Stimulated activated CD4-positive, alpha-beta T cell treated with anti-CD3 and anti-CD28 coated beads, Interleukin-1b, Interleukin-23, amount 100 ng/mL, for 1 hour (primary cell): Measurements from ENCODE around the gene HNRNPDL.
"Not testable (repeated sequence)": the region's sequence is repeated elsewhere in the genome, so short reads cannot be mapped to it uniquely, and the experiment has no call there.

Source experiments
- DNase-seq, 2 donors: peaks; one replicate each; pipeline ENCODE4 v3.0.0-alpha.2; 2020; ENCODE audit warnings: low read depth in 2 of 2

The HNRNPDL gene

GRCh38 chr4:82386312-82386711 is 44.0 kb downstream of the HNRNPDL start:
- not testable (repeated sequence) for DNase-seq

GRCh38 chr4:82382751-82383150 is 47.5 kb downstream of the HNRNPDL start:
- no peak for DNase-seq

GRCh38 chr4:82381661-82382296 is 48.5 kb downstream of the HNRNPDL start:
- no peak for DNase-seq

- DNase-seq = no peak
Measured at GRCh38 chr4:82381235-82381634, 49.0 kb downstream of the HNRNPDL start.

GRCh38 chr4:82380831-82381230 is 49.4 kb downstream of the HNRNPDL start:
- no peak for DNase-seq

GRCh38 chr4:82380344-82380743 is 49.9 kb downstream of the HNRNPDL start:
- DNase-seq = no peak

GRCh38 chr4:82376109-82376508 is 54.2 kb downstream of the HNRNPDL start:
- DNase-seq = no peak

- peak; percentile 74 for DNase-seq
Measured at GRCh38 chr4:82373816-82374625, 56.2 kb downstream of the HNRNPDL start, which contains the start of gene HNRNPD. TSS of gene HNRNPD (minus strand) at chr4:82373991. CDS start at chr4:82373678, 313 bp downstream.

GRCh38 chr4:82373486-82373815 is 56.8 kb downstream of the HNRNPDL start:
- DNase-seq = peak in 1 of 2 donors; percentile 37
